ENCODE results near the gene SAMD4A. TPM values are rescaled to one million over a fixed set of nuclear protein-coding genes. Genes with fewer than 3 reads are reported as not detected.
A peak's percentile ranks its signal among the peaks of the same experiment; 100 is the strongest.

The SAMD4A gene
- total RNA-seq, 1 donor from 2014 or later: 30.6 TPM

DNA sequence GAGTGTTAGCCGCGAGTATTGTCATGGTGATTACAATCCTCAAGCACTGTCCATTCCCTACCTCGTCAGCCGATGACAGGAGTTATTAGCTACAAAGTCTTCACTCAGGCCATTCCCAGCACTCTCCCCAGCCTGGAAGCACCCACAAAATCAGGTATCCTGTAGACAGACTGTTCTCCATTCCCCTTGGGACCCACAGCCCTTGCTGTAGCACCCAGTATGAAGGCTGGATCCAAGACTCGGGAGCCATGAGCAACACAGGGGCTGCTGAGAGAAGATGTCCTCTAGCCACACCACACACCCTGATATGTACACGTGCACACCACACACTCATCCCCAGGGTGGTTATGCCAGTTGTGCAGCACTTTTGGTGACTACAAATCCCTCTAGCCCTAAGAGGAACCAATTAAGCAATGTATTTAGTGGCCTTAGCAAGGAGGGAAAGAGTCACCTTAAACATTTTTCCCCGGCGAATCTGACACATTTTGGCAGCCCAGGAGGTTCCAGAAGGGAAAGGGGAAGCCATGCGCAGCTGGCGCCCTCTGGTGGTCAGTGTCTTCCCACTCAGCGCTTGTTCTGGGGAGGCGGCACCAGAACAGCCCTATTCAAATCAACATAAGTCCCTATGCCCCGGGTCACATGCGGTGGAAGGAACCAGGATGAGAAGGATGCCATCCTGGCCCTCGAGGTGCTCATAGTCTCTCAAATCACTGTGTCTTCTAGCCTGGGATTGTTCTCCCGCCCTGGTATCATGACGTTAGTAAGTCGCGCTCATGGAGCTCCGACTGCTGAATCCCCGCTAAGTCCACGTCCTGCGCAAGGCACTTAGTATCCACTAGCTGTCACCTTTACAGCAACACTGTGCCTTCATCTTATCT, 238.8 kb downstream of the SAMD4A start:
- DNase-seq: peak; percentile 85
- intact Hi-C loops (cut with DNase I): no loop called here

GRCh38 chr14:54806616-54807015, 239.7 kb downstream of the SAMD4A start:
- Histone ChIP-seq H3K4me1 (peaks cover 9% of the 10 kb centered on the region), H3K27me3 (ENCODE audit: low read depth) (no peaks in the 10 kb centered on the region), H3K36me3 (no peaks in the 10 kb centered on the region), H3K4me3 (no peak overlapping the region), H3K9me3 (no peaks in the 10 kb centered on the region), H3K27ac (no peak overlapping the region)
- ATAC-seq (no peak), DNase-seq (no peak)
- intact Hi-C loops (cut with DNase I): no loop called here
- TF ChIP-seq CTCF (IDR thresholded peaks at IDR 0.05): no peak

More for the DNA sequence above, 238.8 kb downstream of the SAMD4A start:
- peaks cover 9% of the 10 kb centered on the region for H3K4me1 ChIP-seq
- H3K36me3 ChIP-seq: no peaks in the 10 kb centered on the region
- H3K4me3 ChIP-seq: no peak overlapping the region
- H3K27ac ChIP-seq: no peak overlapping the region
- no peaks in the 10 kb centered on the region for H3K9me3 ChIP-seq
- no peaks in the 10 kb centered on the region for H3K27me3 ChIP-seq (ENCODE audit: low read depth)
- TF ChIP-seq CTCF (IDR thresholded peaks at IDR 0.05): peak; percentile 96
- peak; percentile 92 for ATAC-seq

GRCh38 chr14:54807428-54807827, 240.5 kb downstream of the SAMD4A start:
- no peak for TF ChIP-seq CTCF (IDR thresholded peaks at IDR 0.05)
- intact Hi-C loops (cut with DNase I): no loop called here

GRCh38 chr14:54807881-54808280, 241.0 kb downstream of the SAMD4A start:
- no peak for ATAC-seq
- intact Hi-C loops (cut with DNase I): no loop called here
- H3K27ac ChIP-seq: no peak overlapping the region
- H3K27me3 ChIP-seq (ENCODE audit: low read depth): no peaks in the 10 kb centered on the region
- TF ChIP-seq CTCF (IDR thresholded peaks at IDR 0.05): no peak
- H3K4me3 ChIP-seq: no peak overlapping the region
- no peaks in the 10 kb centered on the region for H3K36me3 ChIP-seq
- H3K9me3 ChIP-seq: no peaks in the 10 kb centered on the region
- no peak for DNase-seq
- H3K4me1 ChIP-seq: peaks cover 9% of the 10 kb centered on the region

More at GRCh38 chr14:54807428-54807827, 240.5 kb downstream of the SAMD4A start:
- ATAC-seq (no peak), DNase-seq (no peak)
- Histone ChIP-seq H3K4me1 (peaks cover 9% of the 10 kb centered on the region), H3K27me3 (ENCODE audit: low read depth) (no peaks in the 10 kb centered on the region), H3K27ac (no peak overlapping the region), H3K4me3 (no peak overlapping the region), H3K36me3 (no peaks in the 10 kb centered on the region), H3K9me3 (no peaks in the 10 kb centered on the region)

- H3K4me1 ChIP-seq: peaks cover 9% of the 10 kb centered on the region
- no peak overlapping the region for H3K27ac ChIP-seq
- no peak for ATAC-seq
- no peak for TF ChIP-seq CTCF (IDR thresholded peaks at IDR 0.05)
- H3K36me3 ChIP-seq: no peaks in the 10 kb centered on the region
- no peak for DNase-seq
- no peaks in the 10 kb centered on the region for H3K27me3 ChIP-seq (ENCODE audit: low read depth)
- intact Hi-C loops (cut with DNase I): no loop called here
- H3K4me3 ChIP-seq: no peak overlapping the region
- H3K9me3 ChIP-seq: no peaks in the 10 kb centered on the region
Measured at GRCh38 chr14:54808326-54809161, 241.6 kb downstream of the SAMD4A start.

Data from lower lobe of right lung (tissue), 2 donors.